Lower leg skin (tissue), 3 donors: ENCODE measurements around the gene INHBE.

Source experiments
- POLR2A ChIP-seq, 2 donors: fragments of 450-650 bp; IDR thresholded peaks; one replicate each; pipeline ENCODE4 v1.6.1; 2016 to 2017; ENCODE audit warnings: antibody characterized with exemption in 2 of 2, mild to moderate bottlenecking in 1 of 2, moderate library complexity in 1 of 2
- TF ChIP-seq, protein P1 (sequence below), 3 donors: fragments of 450-650 bp; IDR thresholded peaks; one replicate each; pipeline ENCODE4 v1.5.1; 2016; ENCODE audit warnings: antibody characterized with exemption in 3 of 3, mild to moderate bottlenecking in 3 of 3, moderate library complexity in 2 of 3

- TF ChIP-seq, protein P1, sequence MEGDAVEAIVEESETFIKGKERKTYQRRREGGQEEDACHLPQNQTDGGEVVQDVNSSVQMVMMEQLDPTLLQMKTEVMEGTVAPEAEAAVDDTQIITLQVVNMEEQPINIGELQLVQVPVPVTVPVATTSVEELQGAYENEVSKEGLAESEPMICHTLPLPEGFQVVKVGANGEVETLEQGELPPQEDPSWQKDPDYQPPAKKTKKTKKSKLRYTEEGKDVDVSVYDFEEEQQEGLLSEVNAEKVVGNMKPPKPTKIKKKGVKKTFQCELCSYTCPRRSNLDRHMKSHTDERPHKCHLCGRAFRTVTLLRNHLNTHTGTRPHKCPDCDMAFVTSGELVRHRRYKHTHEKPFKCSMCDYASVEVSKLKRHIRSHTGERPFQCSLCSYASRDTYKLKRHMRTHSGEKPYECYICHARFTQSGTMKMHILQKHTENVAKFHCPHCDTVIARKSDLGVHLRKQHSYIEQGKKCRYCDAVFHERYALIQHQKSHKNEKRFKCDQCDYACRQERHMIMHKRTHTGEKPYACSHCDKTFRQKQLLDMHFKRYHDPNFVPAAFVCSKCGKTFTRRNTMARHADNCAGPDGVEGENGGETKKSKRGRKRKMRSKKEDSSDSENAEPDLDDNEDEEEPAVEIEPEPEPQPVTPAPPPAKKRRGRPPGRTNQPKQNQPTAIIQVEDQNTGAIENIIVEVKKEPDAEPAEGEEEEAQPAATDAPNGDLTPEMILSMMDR (IDR thresholded peaks at IDR 0.05) = no peak
- no peak for TF ChIP-seq POLR2A (IDR thresholded peaks at IDR 0.05)
Observed at GRCh38 chr12:57488402-57489156, 33.5 kb downstream of the INHBE start.
